AG09319 (cell line): ENCODE results near the gene PRR30.

Experiments
- DNase-seq: peaks from one replicate; pipeline ENCODE4 v3.0.0-alpha.2; 2010; ENCODE audit warnings: low read depth; ENCODE audit errors: extremely low read depth
- CTCF ChIP-seq: IDR thresholded peaks from 2 replicates; pipeline ENCODE4 v1.5.1; 2011; ENCODE audit warnings: low read depth, mild to moderate bottlenecking, inconsistent platforms, low read length, moderate library complexity

Gene PRR30

GRCh38 chr2:27164960-27165763 is 26.0 kb upstream of the PRR30 start:
- no peak for TF ChIP-seq CTCF
- DNase-seq = no peak

- no peak for DNase-seq
- no peak for TF ChIP-seq CTCF
Observed at GRCh38 chr2:27162151-27163121, 23.2 kb upstream of the PRR30 start.

- DNase-seq = no peak
- TF ChIP-seq CTCF = no peak
Observed at GRCh38 chr2:27160191-27160590, 21.0 kb upstream of the PRR30 start.

- no peak for TF ChIP-seq CTCF
- no peak for DNase-seq
Observed at GRCh38 chr2:27159271-27159670, 20.1 kb upstream of the PRR30 start.

- DNase-seq = no peak
- no peak for TF ChIP-seq CTCF
Observed at GRCh38 chr2:27158468-27158867, 19.3 kb upstream of the PRR30 start.

- TF ChIP-seq CTCF = no peak
- no peak for DNase-seq
Observed at GRCh38 chr2:27155069-27155520, 15.9 kb upstream of the PRR30 start.

- no peak for TF ChIP-seq CTCF
- no peak for DNase-seq
Observed at GRCh38 chr2:27154488-27154887, 15.3 kb upstream of the PRR30 start.
